AG09319 (cell line): ENCODE results near the gene ANKRD39.

Experiments used
- DNase-seq: peaks from one replicate; pipeline ENCODE4 v3.0.0-alpha.2; 2010; ENCODE audit warnings: low read depth; ENCODE audit errors: extremely low read depth
- CTCF ChIP-seq: IDR thresholded peaks from 2 replicates; pipeline ENCODE4 v1.5.1; 2011; ENCODE audit warnings: low read depth, mild to moderate bottlenecking, inconsistent platforms, low read length, moderate library complexity

Gene ANKRD39

DNA sequence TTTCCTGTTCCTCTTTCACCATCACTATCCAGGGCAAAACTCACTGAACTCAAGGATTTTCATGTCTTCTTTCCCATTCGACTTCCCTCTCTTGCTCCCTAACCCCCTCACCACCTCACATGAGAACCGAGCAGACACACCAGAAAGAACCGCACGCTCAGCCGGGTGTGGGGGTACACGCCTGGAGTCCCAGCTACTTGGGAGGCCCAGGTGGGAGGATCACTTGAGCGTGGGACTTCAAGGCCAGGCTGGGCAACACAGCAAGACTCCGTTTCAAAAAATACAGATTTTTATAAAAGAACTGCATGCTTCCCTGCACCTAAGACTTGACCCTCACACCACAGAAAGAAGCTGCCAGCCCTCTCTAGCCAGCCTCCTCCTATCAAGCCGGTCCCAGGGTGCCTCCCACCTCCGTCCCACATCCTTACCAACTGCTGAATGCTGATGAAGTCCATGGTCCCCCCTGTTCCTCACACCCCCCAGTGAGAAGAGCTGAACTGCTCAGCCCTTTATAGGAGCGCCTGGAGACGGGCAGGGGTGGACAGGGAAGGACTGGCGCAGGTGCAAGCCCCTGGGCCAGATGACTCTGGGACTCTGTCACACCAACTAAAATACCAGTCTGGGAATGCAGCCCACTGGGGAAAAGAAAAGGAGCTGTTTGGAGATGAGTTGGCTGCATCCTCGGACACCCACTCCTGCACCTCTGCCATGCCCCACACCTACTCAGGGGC lies 14.1 kb downstream of the ANKRD39 start, which contains the start of gene ANKRD23:
Gene ANKRD23 (minus strand): TSS at position 484 of the 731 bp plus-strand sequence. CDS start 29 bp downstream, at position 455.
- no peak for TF ChIP-seq CTCF
- no peak for DNase-seq

DNA sequence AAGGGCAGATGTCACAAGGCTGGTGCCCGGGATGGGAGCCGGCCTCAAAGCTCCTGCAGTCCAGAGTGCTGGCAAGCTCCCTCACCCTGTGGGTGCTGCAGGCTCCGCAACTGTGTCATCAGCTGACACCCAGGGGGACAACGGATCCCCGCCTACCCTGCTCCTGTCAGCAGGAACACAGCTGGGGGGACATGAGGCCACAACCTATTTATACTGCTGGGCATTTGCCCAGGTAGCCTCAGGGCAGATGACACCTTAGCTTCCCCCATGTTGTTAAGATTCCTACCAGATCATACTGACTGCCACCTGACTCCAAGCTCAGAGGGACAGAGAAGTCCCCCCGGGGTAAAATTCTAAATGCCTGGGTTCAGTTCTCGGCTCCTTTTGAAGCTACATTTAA lies 15.2 kb downstream of the ANKRD39 start:
- TF ChIP-seq CTCF, result no peak
- DNase-seq, result no peak

DNA sequence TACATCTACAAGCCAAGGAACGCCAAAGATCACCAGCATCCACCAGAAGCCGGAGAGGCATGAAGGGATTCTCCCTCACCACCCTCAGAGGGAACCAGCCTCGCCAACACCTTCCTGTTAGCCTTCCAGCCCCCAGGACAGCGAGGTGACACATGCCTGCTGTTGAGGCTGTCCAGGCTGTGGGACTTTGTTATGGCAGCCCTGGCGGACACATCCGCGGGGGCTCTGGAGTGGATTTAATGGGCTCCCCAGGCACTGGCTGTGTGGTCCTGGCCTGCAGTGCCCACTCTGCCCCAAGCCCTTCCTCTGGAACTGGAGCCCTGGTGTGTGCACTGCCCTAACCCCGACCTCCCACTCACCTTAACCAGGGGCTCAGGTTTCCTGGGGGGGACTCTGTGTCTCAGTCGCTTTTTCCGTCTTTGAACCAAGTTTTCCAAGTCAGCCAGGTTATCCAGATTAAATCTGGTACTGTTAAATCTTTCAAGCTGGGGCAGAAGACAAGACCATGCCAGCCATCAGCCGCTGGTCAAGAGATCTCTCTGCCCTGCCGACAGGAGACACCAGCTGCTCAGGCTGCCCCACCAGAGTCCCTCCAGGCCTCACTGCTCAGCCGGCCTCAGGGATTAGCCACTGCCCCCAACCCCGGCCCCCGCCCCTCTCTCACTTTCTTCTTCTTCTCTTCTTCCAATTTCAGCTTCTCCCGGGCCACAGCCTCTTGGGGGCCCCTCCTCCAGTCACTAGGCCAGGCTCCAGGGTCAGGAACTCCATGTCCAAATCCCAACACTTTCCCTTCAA lies 15.9 kb downstream of the ANKRD39 start:
- no peak for TF ChIP-seq CTCF
- no peak for DNase-seq

GRCh38 chr2:96839875-96840850 lies 17.7 kb downstream of the ANKRD39 start:
- no peak for TF ChIP-seq CTCF
- DNase-seq, result no peak

GRCh38 chr2:96839293-96839874 lies 18.4 kb downstream of the ANKRD39 start:
- no peak for DNase-seq
- TF ChIP-seq CTCF, result no peak

- TF ChIP-seq CTCF, result no peak
- DNase-seq, result no peak
Observed at GRCh38 chr2:96838345-96839292, 19.2 kb downstream of the ANKRD39 start.
